Stimulated activated CD8-positive, alpha-beta memory T cell treated with anti-CD3 and anti-CD28 coated beads, Interleukin-15, amount 100 ng/mL, for 1 hour (primary cell): ENCODE data around the gene BLVRA.

Source experiments
- DNase-seq: peaks from one replicate; pipeline ENCODE4 v3.0.0-alpha.2; 2020; ENCODE audit warnings: low read depth

BLVRA gene

DNA sequence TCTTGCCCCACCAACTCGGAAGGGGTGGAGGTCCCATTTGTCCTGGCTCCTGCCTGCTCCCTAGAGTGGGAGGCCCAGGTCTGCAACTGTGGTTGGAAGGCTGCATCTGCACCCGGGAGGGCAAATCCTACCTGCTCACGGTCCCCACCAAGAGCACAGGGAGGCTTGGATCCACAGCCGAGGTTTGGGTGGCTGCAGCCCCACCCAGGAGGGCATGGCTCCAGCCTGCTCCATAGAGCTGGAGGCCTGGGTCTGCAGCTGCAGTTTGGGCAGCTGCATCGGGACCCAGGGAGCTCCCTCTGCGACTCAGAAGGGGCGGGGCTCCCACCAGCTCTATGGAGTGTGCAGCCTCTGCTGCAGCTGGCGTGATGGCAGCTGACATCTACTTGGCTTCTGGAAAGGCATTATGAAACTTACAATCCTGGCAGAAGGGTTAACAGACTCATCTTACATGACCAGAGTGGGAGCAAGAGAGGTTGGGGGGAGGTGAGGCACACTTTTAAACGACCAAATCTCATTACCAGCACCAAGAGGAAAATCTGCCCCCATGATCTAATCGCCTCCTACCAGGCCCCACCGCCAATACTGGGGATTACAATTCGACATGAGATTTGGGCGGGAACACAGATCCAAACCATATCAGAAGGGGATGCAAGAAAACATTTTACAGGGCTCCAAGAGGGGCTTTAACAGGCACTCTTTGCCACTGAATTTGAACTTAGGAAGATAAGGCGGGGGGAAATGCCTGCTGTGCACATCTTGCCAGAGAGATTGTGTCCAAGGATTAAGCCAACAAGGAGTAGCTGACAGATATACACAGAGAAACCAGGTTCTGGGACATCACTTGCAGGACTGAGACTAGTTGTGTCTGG, 8.2 kb upstream of the BLVRA start:
- no peak for DNase-seq

DNA sequence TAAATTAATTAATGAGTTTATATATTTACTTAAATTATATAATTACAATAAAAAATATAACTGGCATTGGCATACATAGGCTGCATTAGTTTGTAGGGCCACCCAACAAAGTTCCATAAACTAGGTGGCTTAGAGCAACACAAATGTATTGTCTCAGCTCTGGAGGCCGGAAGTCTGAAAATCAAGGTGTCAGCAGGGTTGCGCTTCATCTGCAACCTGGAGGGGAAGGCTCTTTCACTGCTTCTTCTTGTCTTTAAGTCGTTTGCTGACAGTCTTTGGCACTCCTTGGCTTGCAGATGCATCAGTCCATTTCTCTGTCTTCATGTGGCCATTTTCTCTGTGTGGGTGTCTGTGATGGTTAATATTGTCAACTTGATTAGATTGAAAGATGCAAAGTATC, 6.1 kb upstream of the BLVRA start:
- no peak for DNase-seq

DNA sequence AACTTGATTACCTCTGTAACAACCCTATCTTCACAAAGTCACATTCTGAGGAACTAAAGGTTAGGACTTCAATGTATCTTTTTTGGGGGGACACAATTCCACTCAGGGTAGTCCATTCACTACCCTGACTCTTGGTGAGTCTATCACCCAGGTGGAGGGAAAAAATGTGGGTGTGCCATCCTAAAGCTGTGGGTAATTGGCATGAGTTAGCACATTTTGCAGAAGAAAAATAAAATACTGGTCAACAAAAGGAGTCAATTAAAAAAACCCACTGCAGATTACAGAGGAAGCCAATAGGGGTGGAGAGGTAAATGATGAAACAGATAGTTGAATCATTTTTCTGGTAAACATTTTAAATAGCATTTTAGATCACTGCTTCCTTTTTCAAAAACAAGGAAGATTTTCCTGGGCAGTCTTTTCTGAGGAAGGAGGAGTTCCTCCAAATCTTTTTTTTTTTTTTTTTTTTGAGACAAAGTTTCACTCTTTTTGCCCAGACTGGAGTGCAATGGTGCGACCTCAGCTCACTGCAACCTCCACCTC, 5.1 kb upstream of the BLVRA start:
- DNase-seq = no peak

DNA sequence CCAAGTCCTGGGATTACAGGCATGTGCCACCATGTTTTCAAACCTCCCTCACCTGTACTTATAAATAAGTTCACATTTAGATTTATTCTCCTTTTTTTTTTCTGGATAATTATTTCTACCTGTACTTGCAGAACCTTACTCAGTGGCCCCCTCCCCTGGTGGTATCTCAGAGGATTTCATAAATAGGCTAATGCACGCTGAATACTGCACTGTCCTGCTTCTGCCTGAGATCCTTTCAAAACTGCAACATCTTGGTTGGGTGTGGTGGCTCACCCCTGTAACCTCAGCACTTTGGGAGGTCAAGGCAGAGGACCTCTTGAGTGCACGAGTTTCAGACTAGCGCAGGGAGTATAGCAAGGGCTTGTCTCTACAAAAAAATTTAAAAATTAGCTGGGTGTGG, 4.6 kb upstream of the BLVRA start:
- DNase-seq = no peak

DNA sequence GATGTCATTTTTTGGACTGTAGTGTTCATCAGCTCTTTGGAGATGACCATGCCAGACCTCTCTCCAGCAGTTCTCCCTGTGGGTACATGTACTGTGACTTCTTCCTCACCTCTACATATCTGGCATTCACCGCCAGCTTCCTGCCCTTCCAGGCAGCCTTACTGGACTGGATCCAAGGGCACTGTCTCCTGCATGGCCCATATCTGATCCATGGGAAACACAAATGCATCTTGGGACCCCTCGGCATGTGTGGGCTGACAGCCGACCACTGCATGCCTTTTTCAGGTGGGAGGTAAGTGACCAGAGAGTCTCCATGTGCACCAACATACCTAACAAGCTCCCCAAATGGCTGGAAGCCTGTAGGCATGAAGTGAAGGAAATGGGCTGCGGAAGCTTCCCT, 3.9 kb upstream of the BLVRA start:
- no peak for DNase-seq

DNA sequence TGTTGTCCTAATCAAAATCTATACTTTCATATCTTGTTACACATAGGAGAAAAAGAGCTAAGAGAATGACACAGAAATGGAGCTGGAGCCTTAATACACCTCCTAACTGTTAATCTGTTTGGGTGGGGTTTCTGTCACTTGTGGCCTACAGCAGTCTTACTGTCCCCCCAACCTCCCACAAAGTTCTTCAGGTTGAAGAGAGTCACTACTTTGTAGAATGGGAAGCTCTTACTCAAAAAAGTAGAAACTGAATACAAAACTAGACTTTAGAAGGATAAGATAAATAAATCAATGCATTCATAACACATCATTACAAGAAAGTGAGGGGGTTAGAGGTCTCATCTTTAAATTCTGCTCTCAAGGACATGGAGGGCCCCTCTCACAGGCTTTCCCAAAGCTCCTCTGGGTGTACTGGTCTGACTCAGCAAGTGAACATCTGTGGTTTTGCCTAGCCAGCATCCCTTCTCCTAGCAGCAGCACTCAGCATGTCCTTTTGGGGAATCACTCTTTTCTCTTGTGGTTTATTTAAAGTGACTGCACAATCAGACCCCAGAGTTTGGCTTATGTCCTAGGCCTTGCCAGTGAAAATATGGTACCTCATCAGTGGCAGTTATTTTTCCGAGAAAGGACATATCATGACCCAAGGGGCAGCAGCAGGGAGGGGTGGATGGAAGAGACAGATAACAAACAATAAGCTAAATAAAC, 2.0 kb upstream of the BLVRA start:
- DNase-seq = no peak

DNA sequence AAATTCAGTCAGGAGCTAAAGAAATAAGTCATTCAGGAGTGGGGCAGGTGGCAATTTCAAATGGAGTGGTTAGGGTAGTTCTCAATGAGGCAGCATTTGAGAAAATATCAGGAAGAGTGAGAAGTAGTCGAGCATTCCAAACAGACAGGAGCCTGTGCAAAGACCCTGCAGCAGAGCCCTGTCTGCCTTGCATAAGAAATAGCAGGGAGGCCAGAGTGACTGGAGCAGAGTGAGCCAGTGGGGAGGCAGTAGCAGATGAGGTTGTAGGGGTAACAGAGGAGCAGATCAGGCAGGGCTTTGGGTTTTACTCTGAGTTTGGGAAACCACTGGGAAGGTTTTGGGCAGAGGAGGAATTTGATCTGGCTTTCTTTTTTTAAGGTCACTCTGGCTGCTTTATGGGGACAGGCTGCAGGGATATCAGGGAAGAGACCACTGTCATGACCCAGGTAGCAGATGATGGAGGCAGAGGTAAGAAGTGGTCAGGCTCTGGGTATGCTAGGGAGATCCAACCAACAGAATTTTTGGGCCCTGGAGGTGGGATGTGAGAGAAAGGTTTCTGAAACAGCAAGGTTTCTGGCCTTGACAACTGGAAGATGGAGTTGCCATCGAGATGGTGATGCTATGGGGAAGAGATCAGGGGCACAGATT, 1.3 kb upstream of the BLVRA start:
- no peak for DNase-seq

DNA sequence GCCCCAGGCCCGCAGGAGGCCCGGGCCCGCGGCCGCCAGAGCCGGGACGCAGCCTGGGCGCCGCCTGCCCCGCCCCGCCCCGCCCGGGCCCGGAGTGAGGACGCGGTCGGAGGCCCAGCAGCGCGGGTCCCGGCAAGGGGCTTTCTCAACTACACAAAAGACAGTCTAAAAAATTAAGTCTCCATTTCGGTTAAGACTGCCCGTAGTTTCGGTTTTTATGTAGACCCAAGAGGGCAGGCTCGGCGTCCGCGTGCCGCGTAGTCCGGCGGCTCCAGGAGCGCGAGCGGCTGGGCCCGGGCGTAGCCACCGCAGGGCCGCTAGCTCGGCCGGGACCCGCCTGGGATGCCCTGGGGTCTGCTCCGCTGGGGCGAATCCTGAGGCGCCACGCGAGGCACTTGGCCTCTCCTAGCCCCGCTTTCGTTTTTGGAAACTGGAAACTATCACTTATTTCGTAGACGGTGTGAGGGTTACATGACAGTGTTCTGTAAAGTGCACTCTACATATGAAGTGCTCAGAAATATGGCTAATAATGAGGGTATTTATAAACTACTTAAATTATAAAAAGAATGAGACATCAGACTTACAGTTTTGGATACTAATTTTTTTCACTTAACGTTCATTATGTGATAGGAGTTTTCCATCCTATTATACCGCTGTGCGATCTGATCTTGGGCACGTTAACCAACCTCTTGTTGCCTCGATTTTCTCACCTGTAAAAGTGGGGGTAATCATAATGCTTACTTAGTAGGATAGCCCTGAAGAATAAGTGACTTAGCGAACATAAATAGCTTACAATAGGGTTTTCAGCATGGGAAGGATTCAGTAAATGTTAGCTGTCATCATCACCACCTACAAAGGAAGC, 573 bp downstream of the BLVRA start:
- no peak for DNase-seq

DNA sequence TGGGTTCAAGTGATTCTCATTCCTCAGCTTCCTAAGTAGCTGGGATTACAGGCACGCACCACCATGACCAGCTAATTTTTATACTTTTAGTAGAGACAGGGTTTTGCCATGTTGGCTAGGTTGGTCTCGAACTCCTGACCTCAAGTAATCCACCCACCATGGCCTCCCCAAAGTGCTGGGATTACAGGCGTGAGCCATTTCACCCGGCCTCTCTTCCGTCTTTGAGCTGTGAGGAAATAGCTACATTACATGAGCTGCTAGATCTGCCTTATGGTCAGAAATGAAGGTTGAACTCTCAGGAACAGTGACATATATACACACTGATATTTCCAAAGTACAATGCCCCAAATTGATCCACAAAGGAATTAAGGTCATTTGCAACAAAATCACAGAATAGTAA, 2.4 kb downstream of the BLVRA start:
- DNase-seq = no peak

DNA sequence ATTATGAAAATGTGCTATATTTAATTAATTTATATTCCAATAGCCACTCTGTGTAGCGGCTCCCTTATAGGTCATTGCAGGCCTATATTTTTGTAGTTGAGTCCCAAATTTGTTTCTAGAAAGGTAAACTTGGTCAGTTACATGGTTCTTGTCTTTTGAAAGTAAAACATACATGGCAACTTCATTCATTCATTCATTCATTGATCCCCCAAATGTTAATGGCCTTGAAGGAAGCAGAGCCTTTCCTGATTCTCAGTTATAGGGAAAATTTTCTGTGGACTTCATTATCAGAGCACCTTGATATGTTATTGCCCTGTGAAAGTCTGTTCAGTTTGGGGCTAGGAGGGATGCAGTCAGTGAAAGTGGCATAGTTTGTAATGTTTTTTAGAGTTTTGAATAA, 2.9 kb downstream of the BLVRA start:
- no peak for DNase-seq

DNA sequence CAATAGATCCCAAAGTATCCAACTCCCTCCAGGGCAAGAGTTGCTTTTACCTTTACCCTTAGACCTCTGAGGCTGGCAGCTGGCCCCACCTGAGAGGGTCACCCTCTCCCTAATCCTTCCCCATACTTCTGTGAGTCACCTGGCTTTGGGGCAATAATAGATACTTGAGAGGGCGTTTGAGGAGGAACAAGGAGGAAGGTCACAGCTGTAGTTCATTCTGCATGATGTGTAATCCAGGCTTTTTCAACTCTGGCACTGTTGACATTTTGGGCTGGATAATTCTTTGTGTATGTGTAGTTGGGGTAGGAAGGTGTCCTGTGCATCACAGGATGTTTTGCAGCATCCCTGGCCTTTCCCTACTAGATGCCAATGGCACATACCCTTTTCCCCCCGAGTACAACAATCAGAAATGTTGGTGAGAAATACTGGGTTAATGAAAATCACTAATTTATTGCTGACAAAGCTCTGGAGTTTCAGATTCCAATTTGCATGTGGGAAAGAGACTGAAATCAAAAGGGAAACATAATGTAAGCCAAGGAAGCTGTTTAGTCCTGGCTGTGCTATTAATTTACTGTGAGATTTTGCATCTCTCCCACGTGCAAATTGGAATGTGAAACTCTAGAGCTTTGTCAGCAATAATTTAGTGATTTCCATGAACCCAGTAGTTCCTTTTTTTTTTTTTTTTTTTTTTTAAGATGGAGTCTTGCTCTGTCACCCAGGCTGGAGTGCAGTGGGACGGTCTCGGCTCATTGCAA, 3.6 kb downstream of the BLVRA start:
- no peak for DNase-seq

DNA sequence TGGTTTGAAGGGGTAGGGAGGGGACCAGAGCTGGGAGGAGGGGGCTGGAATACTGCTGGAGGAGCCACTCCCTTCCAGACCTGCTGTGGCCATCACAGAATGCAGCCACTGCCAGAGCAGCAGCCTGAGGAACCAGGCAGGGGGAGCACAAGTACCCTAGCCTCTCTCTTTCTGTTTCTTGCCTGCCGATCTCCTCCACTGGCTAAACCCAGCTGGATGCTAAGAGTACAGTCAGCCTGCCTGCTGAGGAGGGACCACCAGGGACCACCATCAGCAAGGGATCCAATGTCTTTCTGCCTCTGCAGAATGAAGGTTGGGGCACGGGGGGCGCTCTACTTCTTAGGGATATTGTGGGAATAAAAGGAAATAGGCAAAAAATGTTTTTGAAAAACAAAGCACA, 4.7 kb downstream of the BLVRA start:
- DNase-seq = no peak

DNA sequence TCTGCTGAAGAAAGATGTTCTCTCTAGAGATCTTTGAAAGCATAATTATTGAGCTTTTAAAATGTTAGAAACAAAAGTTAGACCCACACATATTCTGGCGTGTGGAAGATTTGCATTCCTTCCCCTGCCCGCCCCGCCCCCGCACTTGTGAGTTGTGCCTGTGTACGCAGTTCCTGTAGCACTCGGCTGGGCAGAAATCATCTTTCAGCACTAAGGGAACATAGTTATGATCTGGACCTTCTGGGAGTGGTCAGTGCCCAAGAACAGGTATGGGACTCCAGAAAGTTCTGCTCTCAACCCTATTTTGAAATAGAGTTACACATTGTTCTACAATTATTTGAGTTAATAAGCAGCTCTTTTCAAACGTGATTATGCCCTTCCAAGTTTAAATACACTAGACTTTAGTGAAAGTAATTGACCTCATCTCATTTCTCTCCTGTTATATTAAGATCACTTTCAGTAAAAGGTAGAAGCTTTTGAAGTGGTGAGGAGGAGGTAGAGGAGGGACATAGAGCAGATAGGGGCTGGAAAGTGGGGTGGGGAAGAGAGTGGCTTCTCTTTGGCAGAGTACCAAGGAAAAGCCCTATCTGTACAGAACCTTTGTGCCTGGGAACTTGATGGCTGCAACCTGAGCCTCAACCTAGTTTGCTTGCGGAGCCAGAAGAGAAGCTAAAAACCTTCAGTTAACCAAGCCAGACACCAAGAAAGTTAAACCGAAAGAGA, 5.7 kb downstream of the BLVRA start:
- DNase-seq = no peak

DNA sequence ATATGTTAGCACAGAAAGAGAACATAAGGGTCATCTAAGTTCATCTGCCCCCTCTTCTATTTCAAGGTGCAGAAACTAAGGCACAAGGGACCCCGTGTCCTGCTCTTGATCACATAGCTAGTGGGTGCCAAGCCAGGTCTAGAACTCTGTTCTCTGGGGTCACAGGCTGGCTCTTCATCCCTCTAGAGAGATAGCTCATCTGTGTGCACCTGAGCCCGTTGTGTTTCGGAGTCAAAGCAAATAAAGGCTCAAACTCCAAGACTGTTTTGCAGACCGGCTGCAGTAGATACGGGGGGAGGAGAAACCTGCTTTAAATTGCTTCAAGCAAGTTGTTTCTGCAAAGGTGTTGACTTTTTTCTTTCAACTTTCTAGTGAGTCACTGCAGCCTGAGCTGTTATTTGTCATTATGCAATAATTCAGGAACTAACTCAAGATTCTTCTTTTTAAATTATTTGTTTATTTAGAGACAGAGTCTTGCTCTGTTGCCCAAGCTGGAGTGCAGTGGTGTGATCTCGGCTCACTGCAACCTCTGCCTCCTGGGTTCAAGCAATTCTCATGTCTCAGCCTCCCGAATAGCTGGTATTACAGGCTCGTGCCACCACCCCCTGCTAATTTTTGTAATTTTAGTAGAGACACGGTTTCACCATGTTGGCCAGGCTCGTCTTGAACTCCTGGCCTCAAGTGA, 6.5 kb downstream of the BLVRA start:
- no peak for DNase-seq

DNA sequence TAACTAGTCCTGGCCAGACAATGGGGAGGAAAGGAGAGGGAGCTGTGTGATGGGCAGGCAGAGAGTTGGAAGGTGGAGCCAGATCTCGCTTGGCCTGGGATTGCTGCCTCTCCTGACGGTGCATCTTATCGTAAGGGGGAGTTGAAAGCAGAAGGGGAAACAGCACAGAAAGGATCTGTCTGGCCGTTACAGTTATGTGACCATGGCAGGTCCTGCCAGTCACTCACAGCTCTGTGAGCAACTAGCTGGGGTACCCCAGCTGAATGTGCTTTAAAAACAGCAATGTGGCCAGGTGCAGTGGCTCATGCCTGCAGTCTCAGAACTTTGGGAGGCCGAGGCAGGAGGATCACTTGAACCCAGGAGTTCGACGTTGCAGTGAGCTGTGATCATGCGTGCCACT, 8.1 kb downstream of the BLVRA start:
- no peak for DNase-seq

DNA sequence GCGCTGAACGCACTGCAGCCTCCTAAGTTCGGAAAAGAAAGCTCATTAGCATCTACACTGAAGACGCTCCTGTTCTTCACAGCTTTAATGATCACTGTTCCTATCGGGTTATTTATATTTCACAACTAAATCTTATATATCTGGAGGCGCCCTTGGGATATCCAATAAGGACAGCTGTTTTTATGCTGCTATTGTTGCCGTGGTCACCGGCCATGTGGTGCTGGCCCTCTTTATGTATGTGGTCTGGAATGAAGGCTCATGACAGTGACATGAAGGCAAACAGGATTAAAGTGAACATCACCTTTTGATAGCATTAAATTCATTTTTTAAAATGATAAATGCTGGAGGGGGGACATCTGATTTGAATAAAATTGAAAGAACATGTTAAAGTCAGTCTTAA, 8.8 kb downstream of the BLVRA start:
- DNase-seq = no peak

DNA sequence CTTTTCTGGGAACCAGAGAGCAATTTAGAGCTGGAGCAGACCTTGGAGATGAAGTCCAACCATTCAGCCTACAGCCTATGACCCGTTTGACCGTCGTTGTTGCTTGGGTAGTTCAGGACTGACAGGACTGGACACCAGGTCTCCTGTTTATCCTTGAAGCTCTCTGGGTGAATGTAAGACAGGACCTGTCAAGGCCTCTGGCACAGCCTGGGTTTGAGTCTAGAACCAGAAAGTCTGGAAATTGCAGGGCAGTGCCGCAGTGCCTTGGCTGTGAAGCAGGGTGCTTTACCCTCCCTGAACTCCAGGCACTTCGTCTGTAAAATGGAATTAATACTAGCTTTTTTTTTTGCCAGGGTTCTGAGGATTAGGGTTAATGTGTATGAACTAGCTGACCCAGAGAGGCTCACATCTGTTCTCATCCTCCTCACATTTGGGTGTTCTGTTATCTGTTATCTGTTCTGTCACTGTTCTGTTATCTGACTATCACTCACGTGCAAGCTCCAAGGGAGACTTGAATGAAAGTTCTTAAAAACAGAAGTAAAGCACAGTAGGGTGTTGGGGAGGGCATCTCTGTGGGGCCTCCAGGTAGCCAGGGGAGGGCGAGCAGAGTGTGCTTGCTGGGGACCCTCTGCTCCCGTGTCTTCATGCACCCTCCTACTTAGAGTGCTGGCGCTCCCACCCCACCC, 9.9 kb downstream of the BLVRA start:
- DNase-seq = no peak

DNA sequence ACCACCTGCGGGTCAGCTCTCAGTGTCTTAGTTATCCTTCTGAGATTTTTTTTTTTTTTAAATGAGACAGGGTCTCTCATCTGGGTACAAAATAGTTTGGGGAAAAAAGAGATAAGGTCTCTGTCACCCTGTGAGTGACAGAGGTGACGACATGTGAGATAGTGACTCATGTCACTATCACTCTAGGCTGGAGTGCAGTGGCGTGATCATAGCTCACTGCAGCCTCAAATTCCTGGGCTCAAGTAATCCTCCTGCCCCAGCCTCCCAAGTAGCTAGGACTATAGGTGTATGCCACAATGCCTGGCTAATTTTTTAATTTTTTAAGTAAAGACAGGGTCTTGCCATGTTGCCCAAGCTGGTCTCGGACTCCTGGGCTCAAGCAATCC, 10.4 kb downstream of the BLVRA start:
- DNase-seq = no peak

DNA sequence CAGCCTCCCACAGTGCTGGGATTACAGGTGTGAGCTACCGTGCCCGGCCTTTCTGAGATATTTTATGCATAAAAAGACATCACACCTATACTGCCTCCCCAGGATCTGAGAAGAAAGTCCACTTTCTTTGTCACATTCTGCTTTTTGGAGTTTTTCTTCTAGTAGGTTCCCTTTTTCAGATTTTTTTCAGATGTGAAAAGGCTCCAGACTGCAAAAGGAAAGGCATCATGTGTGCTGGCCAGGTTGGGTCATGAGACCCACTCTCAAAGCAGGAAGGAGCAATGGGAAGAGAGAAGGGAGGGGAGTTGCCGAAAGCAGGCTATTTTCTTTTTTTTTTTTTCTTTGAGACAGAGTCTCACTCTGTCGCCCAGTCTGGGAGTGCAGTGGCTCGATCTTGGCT, 10.8 kb downstream of the BLVRA start:
- DNase-seq = no peak
